BE2C (cell line): Measurements from ENCODE around the gene BTG2.

Experiments used
- DNase-seq: peaks from one replicate; pipeline ENCODE4 v3.0.0-alpha.2; 2020
- H3K27me3 ChIP-seq: fragments of 250-450 bp; sonication (Bioruptor Pico); 2 replicates; pipeline ENCODE4 v1.5.1; 2020; ENCODE audit warnings: mild to moderate bottlenecking
- H3K36me3 ChIP-seq: fragments of 250-450 bp; sonication (Bioruptor Pico); 2 replicates; pipeline ENCODE4 v1.5.1; 2020; ENCODE audit warnings: mild to moderate bottlenecking
- H3K4me1 ChIP-seq: fragments of 250-450 bp; sonication (Bioruptor Pico); 2 replicates; pipeline ENCODE4 v1.5.1; 2020
- H3K4me3 ChIP-seq: 2 replicates; pipeline ENCODE4 v1.5.1; 2011; ENCODE audit warnings: low read depth, low read length
- H3K9me3 ChIP-seq: fragments of 250-450 bp; sonication (Bioruptor Pico); 2 replicates; pipeline ENCODE4 v1.5.1; 2020
- CTCF ChIP-seq: IDR thresholded peaks from 2 replicates; pipeline ENCODE4 v1.5.1; 2012; ENCODE audit warnings: mild to moderate bottlenecking, low read depth, low read length

Gene BTG2

GRCh38 chr1:203267912-203268311 is 37.4 kb upstream of the BTG2 start:
- TF ChIP-seq CTCF: no peak
- H3K9me3 ChIP-seq: no peaks in the 10 kb centered on the region
- no peaks in the 10 kb centered on the region for H3K36me3 ChIP-seq
- no peak for DNase-seq
- H3K4me1 ChIP-seq: peaks cover 14% of the 10 kb centered on the region
- peak overlapping the region; percentile 80 for H3K4me3 ChIP-seq
- H3K27me3 ChIP-seq: no peaks in the 10 kb centered on the region

- peak; percentile 98 for TF ChIP-seq CTCF
- Histone ChIP-seq H3K36me3 (no peaks in the 10 kb centered on the region), H3K4me1 (peaks cover 21% of the 10 kb centered on the region), H3K9me3 (no peaks in the 10 kb centered on the region), H3K27me3 (no peaks in the 10 kb centered on the region), H3K4me3 (no peak overlapping the region)
- peak; percentile 54 for DNase-seq
Observed at GRCh38 chr1:203268901-203269653, 36.2 kb upstream of the BTG2 start.

- no peak for DNase-seq
- Histone ChIP-seq H3K9me3 (no peaks in the 10 kb centered on the region), H3K36me3 (no peaks in the 10 kb centered on the region), H3K4me3 (no peak overlapping the region), H3K27me3 (no peaks in the 10 kb centered on the region), H3K4me1 (peaks cover 21% of the 10 kb centered on the region)
- TF ChIP-seq CTCF: no peak
Observed at GRCh38 chr1:203269654-203270020, 35.7 kb upstream of the BTG2 start.

- H3K27me3 ChIP-seq: no peaks in the 10 kb centered on the region
- H3K4me1 ChIP-seq: peaks cover 21% of the 10 kb centered on the region
- no peaks in the 10 kb centered on the region for H3K9me3 ChIP-seq
- H3K36me3 ChIP-seq: no peaks in the 10 kb centered on the region
- H3K4me3 ChIP-seq: no peak overlapping the region
- no peak for TF ChIP-seq CTCF
- no peak for DNase-seq
Observed at GRCh38 chr1:203270448-203270847, 34.9 kb upstream of the BTG2 start.

GRCh38 chr1:203271018-203271743 is 34.1 kb upstream of the BTG2 start:
- peak; percentile 55 for DNase-seq
- H3K4me1 ChIP-seq: peaks cover 21% of the 10 kb centered on the region

More at GRCh38 chr1:203271018-203271743, 34.1 kb upstream of the BTG2 start:
- H3K4me3 ChIP-seq: no peak overlapping the region
- no peaks in the 10 kb centered on the region for H3K36me3 ChIP-seq
- TF ChIP-seq CTCF: no peak
- no peaks in the 10 kb centered on the region for H3K9me3 ChIP-seq
- H3K27me3 ChIP-seq: no peaks in the 10 kb centered on the region
